Measurements from ENCODE around the gene CELA1.

Gene CELA1

DNA sequence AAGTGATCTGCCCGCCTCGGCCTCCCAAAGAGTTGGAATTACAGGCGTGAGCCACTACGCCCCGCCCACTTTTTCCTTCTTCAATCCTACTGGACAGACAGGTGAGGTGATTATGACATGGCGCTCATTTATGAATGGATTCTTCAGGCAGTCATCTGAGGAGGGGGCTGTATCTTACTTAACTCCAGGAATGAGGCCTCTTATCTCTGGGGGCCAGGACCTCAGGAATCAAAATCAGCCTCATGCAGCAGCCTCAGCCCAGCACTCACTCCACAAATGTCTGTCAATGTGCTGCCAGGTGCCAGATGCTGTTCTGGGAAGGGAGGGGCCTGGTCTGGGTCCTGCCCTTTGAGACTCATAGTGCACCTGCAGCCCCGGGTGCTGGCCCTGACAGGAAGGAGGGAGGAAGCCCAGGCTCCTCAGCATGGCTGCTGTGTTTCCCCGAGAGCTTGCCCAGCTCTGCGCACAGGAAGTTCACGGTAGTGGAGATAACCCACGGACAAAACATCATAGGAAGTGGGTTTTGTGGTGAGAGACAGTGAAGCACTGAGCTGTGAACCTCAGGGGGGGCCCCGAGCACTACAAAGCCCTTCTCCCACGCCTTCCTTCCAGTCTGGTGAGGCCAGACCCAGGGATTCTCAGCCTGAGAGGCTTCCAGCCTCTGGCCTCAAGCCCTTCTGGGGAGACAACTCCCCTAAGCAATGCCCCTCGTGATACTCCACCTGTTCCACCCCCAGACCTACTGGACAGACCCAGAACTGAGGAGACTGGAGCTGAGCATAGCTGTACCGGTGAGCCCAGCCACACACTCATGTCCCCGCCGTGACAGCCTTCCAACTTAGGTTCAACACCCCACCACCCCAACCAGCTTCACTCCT, 22.4 kb upstream of the CELA1 start:
- H3K4me1 Mint-ChIP-seq (ENCODE audit: low read depth in 2 of 2) = peaks cover 31 to 32% of the 10 kb centered on the region in 2 donors
- peak overlapping the region; percentile 45 to 69 for H3K4me3 Mint-ChIP-seq
- no peaks in the 10 kb centered on the region for H3K9me3 Mint-ChIP-seq
- H3K36me3 Mint-ChIP-seq (ENCODE audit: insufficient read depth) = peaks cover 17% of the 10 kb centered on the region
- ATAC-seq (replicated peaks) (peak; percentile 92), DNase-seq (peak; percentile 85 to 89 (median 88))
- H3K27ac Mint-ChIP-seq = peak overlapping the region; percentile 88 to 89
- no peaks in the 10 kb centered on the region for H3K27me3 Mint-ChIP-seq

- Mint-ChIP-seq H3K36me3 (ENCODE audit: insufficient read depth) (peaks cover 14% of the 10 kb centered on the region), H3K4me3 (no peak overlapping the region), H3K27ac (peak overlapping the region in 1 of 2 donors; percentile 19), H3K27me3 (no peaks in the 10 kb centered on the region), H3K9me3 (no peaks in the 10 kb centered on the region), H3K4me1 (ENCODE audit: low read depth in 2 of 2) (peaks cover 20 to 22% of the 10 kb centered on the region in 2 donors)
- DNase-seq (no peak), ATAC-seq (replicated peaks) (no peak)
Measured at GRCh38 chr12:51365276-51365675, 18.8 kb upstream of the CELA1 start.

GRCh38 chr12:51364001-51364400, 17.5 kb upstream of the CELA1 start:
- DNase-seq (no peak), ATAC-seq (replicated peaks) (no peak)
- no peak overlapping the region for H3K4me3 Mint-ChIP-seq
- peaks cover 9% of the 10 kb centered on the region for H3K36me3 Mint-ChIP-seq (ENCODE audit: insufficient read depth)
- no peaks in the 10 kb centered on the region for H3K27me3 Mint-ChIP-seq
- peaks cover 10 to 12% of the 10 kb centered on the region in 2 donors for H3K4me1 Mint-ChIP-seq (ENCODE audit: low read depth in 2 of 2)
- H3K27ac Mint-ChIP-seq = no peak overlapping the region
- H3K9me3 Mint-ChIP-seq = no peaks in the 10 kb centered on the region

GRCh38 chr12:51362747-51363342, 16.4 kb upstream of the CELA1 start:
- ATAC-seq (replicated peaks) = no peak
- no peaks in the 10 kb centered on the region for H3K27me3 Mint-ChIP-seq
- H3K4me3 Mint-ChIP-seq = no peak overlapping the region
- no peaks in the 10 kb centered on the region for H3K9me3 Mint-ChIP-seq
- H3K4me1 Mint-ChIP-seq (ENCODE audit: low read depth in 2 of 2) = peaks cover 4 to 5% of the 10 kb centered on the region in 2 donors
- H3K27ac Mint-ChIP-seq = no peak overlapping the region
- H3K36me3 Mint-ChIP-seq (ENCODE audit: insufficient read depth) = peaks cover 11% of the 10 kb centered on the region
- DNase-seq = no peak

GRCh38 chr12:51362307-51362706, 15.8 kb upstream of the CELA1 start:
- H3K4me1 Mint-ChIP-seq (ENCODE audit: low read depth in 2 of 2) = peaks cover 0 to under 1% of the 10 kb centered on the region in 2 donors
- peaks cover 12% of the 10 kb centered on the region for H3K36me3 Mint-ChIP-seq (ENCODE audit: insufficient read depth)
- no peak overlapping the region for H3K27ac Mint-ChIP-seq
- no peaks in the 10 kb centered on the region for H3K27me3 Mint-ChIP-seq
- no peak overlapping the region for H3K4me3 Mint-ChIP-seq
- DNase-seq (no peak), ATAC-seq (replicated peaks) (no peak)
- no peaks in the 10 kb centered on the region for H3K9me3 Mint-ChIP-seq

- Mint-ChIP-seq H3K27ac (no peak overlapping the region), H3K27me3 (no peaks in the 10 kb centered on the region), H3K36me3 (ENCODE audit: insufficient read depth) (peaks cover 12% of the 10 kb centered on the region), H3K4me1 (ENCODE audit: low read depth in 2 of 2) (no peaks in the 10 kb centered on the region), H3K4me3 (no peak overlapping the region), H3K9me3 (no peaks in the 10 kb centered on the region)
- DNase-seq (no peak), ATAC-seq (replicated peaks) (no peak)
Measured at GRCh38 chr12:51361161-51362016, 14.9 kb upstream of the CELA1 start.

DNA sequence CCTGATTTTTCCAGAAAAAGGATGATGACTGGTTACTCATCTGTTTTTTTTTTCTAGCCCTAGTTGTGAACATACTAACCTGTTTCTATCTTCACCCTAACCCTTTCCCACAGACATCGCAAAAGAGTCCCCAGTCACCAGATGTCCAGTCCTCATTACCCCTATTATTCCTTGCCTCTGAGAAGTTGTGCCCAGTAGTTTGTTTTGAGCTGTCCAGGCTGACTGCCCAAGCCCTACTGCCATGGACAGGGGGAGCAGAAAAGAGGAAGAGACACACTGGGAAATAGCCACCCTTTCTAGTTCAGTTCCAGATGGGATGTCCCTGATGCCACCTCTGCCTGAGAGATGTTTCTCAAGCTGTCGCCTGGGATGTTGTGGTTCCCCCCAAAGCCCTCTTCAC, 13.8 kb upstream of the CELA1 start:
- Mint-ChIP-seq H3K27me3 (no peaks in the 10 kb centered on the region), H3K36me3 (ENCODE audit: insufficient read depth) (peaks cover 14% of the 10 kb centered on the region), H3K4me1 (ENCODE audit: low read depth in 2 of 2) (no peaks in the 10 kb centered on the region), H3K4me3 (no peak overlapping the region), H3K27ac (no peak overlapping the region), H3K9me3 (no peaks in the 10 kb centered on the region)
- DNase-seq (no peak), ATAC-seq (replicated peaks) (no peak)

GRCh38 chr12:51359851-51360250, 13.4 kb upstream of the CELA1 start:
- Mint-ChIP-seq H3K36me3 (ENCODE audit: insufficient read depth) (peaks cover 14% of the 10 kb centered on the region), H3K4me3 (no peak overlapping the region), H3K4me1 (ENCODE audit: low read depth in 2 of 2) (no peaks in the 10 kb centered on the region), H3K9me3 (no peaks in the 10 kb centered on the region), H3K27me3 (no peaks in the 10 kb centered on the region), H3K27ac (peak overlapping the region; percentile 29 to 77)
- ATAC-seq (replicated peaks) (no peak), DNase-seq (no peak)

GRCh38 chr12:51358496-51358895, 12.0 kb upstream of the CELA1 start:
- no peaks in the 10 kb centered on the region for H3K27me3 Mint-ChIP-seq
- ATAC-seq (replicated peaks) (no peak), DNase-seq (no peak)
- no peaks in the 10 kb centered on the region for H3K9me3 Mint-ChIP-seq
- H3K27ac Mint-ChIP-seq = no peak overlapping the region
- no peaks in the 10 kb centered on the region for H3K4me1 Mint-ChIP-seq (ENCODE audit: low read depth in 2 of 2)
- no peak overlapping the region for H3K4me3 Mint-ChIP-seq
- peaks cover 16% of the 10 kb centered on the region for H3K36me3 Mint-ChIP-seq (ENCODE audit: insufficient read depth)

DNA sequence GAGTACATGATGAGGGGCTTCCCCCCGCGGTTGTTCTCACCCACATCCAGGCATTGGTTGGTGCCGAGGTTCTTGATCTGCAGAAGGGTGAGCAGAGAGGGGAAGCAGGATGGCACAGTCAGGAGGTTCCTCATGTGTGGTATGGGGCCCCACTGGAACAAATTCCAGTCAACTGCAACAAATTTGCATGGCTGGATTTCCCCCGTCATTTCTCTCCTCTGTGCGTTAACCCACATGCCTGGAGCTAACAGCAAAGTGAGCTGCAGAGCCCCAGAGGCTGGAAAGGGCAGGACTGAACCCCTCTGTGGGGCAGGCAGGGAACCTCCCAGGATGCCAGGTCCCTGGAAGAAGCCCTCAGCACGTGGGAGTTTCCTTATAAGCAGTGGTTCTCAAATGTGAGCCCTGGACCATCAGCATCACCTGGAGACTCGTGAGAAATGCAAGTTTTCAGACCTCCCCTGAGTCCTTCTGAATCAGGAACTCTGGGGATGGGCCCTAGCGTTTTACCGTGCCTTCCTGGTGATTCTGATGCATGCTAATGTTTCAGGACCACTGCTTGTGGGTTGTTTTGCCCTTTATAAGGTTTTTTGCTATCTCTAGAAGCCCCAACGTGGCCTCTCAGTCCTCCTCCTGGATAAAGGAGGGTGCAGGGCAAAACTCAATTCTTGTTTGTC, 11.0 kb upstream of the CELA1 start:
- Mint-ChIP-seq H3K27ac (no peak overlapping the region), H3K36me3 (ENCODE audit: insufficient read depth) (peaks cover 21% of the 10 kb centered on the region), H3K4me3 (no peak overlapping the region), H3K9me3 (no peaks in the 10 kb centered on the region), H3K27me3 (no peaks in the 10 kb centered on the region), H3K4me1 (ENCODE audit: low read depth in 2 of 2) (peaks cover 0 to under 1% of the 10 kb centered on the region in 2 donors)
- ATAC-seq (replicated peaks) = peak; percentile 22
- no peak for DNase-seq

GRCh38 chr12:51351913-51352532, 5.5 kb upstream of the CELA1 start:
- no peak overlapping the region for H3K27ac Mint-ChIP-seq
- peaks cover 5 to 7% of the 10 kb centered on the region in 2 donors for H3K4me1 Mint-ChIP-seq (ENCODE audit: low read depth in 2 of 2)
- ATAC-seq (replicated peaks) = peak; percentile 65
- no peaks in the 10 kb centered on the region for H3K9me3 Mint-ChIP-seq
- H3K36me3 Mint-ChIP-seq (ENCODE audit: insufficient read depth) = peaks cover 12% of the 10 kb centered on the region
- peak; percentile 20 to 46 (median 37) for DNase-seq
- H3K4me3 Mint-ChIP-seq = no peak overlapping the region
- H3K27me3 Mint-ChIP-seq = no peaks in the 10 kb centered on the region

DNA sequence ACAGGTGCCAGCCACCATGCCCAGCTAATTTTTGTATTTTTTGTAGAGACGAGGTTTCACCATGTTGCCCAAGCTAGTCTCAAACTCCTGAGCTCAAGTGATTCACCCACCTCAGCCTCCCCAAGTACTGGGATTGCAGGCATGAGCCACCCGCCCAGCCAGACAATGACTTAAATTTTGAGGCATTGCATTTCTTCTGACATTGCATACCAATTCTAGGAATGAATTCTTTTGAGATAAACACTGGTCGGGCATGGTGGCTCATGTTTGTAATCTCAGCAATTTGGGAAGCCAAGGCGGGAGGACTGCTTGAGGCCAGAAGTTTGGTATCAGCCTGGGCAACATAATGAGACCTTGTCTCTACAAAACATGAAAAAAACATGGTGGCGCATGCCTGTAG, 2.5 kb upstream of the CELA1 start:
- no peak overlapping the region for H3K4me3 Mint-ChIP-seq
- peaks cover 5 to 7% of the 10 kb centered on the region in 2 donors for H3K4me1 Mint-ChIP-seq (ENCODE audit: low read depth in 2 of 2)
- no peaks in the 10 kb centered on the region for H3K27me3 Mint-ChIP-seq
- ATAC-seq (replicated peaks) = no peak
- peaks cover 7% of the 10 kb centered on the region for H3K36me3 Mint-ChIP-seq (ENCODE audit: insufficient read depth)
- no peak overlapping the region for H3K27ac Mint-ChIP-seq
- DNase-seq = no peak
- no peaks in the 10 kb centered on the region for H3K9me3 Mint-ChIP-seq

- no peaks in the 10 kb centered on the region for H3K9me3 Mint-ChIP-seq
- H3K27me3 Mint-ChIP-seq = no peaks in the 10 kb centered on the region
- no peak for DNase-seq
- H3K4me3 Mint-ChIP-seq = no peak overlapping the region
- ATAC-seq (replicated peaks) = no peak
- H3K27ac Mint-ChIP-seq = no peak overlapping the region
- H3K36me3 Mint-ChIP-seq (ENCODE audit: insufficient read depth) = peaks cover under 1% of the 10 kb centered on the region
- peaks cover 5 to 7% of the 10 kb centered on the region in 2 donors for H3K4me1 Mint-ChIP-seq (ENCODE audit: low read depth in 2 of 2)
Measured at GRCh38 chr12:51348116-51348515, 1.6 kb upstream of the CELA1 start.
